Ishikawa (cell line): Measurements from ENCODE around the gene KDM2B.

ENCODE experiments used
- CEBPB ChIP-seq: IDR thresholded peaks from 2 replicates; pipeline ENCODE4 v1.6.1; 2012
- CREB1 ChIP-seq: IDR thresholded peaks from 2 replicates; pipeline ENCODE4 v1.6.1; 2012; ENCODE audit warnings: low read depth
- EGR1 ChIP-seq: IDR thresholded peaks from 2 replicates; pipeline ENCODE4 v1.6.1; 2012
- EP300 ChIP-seq: IDR thresholded peaks from 2 replicates; pipeline ENCODE4 v1.6.1; 2012; ENCODE audit warnings: borderline replicate concordance
- FOXM1 ChIP-seq: IDR thresholded peaks from 2 replicates; pipeline ENCODE4 v1.6.1; 2012; ENCODE audit warnings: low read depth, borderline replicate concordance
- NFIC ChIP-seq: IDR thresholded peaks from 2 replicates; pipeline ENCODE4 v1.6.1; 2012
- RAD21 ChIP-seq: IDR thresholded peaks from 2 replicates; pipeline ENCODE4 v1.6.1; 2012; ENCODE audit warnings: low read depth
- TAF1 ChIP-seq: IDR thresholded peaks from 2 replicates; pipeline ENCODE4 v1.6.1; 2012; ENCODE audit warnings: low read depth, mild to moderate bottlenecking
- TCF12 ChIP-seq: IDR thresholded peaks from 2 replicates; pipeline ENCODE4 v1.6.1; 2012; ENCODE audit warnings: low read depth
- TEAD4 ChIP-seq: IDR thresholded peaks from 2 replicates; pipeline ENCODE4 v1.6.1; 2012
- YY1 ChIP-seq: IDR thresholded peaks from 2 replicates; pipeline ENCODE4 v1.6.1; 2012; ENCODE audit warnings: low read depth
- ZBTB7A ChIP-seq: IDR thresholded peaks from 2 replicates; pipeline ENCODE4 v1.6.1; 2012; ENCODE audit warnings: low read depth
- TF ChIP-seq, protein P1 (sequence below): IDR thresholded peaks from 2 replicates; pipeline ENCODE4 v1.6.1; 2012
- TF ChIP-seq, protein P2 (sequence below): IDR thresholded peaks from 2 replicates; pipeline ENCODE4 v1.6.1; 2012
- TF ChIP-seq, protein P3 (sequence below): IDR thresholded peaks from 2 replicates; pipeline ENCODE4 v1.6.1; 2012; ENCODE audit warnings: low read depth, mild to moderate bottlenecking

Gene KDM2B

DNA sequence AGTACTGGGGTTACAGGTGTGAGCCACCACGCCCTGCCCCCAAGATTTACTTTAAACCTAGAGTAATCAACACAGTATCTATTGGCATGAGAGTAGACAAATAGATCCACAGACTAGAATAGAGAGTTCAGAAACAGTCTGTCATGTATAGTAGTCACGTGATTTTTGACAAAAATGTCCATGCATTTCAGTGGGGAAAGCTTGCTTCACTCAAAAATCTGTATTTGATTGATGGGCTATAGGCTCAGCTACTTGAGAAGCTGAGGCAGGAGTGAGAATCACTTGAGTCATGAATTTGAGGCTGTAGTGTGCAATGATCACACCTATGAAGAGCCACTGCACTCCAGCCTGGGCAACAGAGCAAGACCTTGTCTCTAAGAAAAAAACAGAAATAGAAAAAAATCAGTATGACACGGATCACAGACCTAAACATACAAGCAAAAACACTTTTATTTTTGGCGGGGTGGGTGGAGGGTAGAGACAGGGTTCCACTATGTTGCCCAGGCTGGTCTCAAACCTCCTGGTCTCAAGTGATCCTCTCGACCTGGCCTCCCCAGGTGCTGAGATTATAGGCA is 37.9 kb upstream of the KDM2B start:
- no peak for TF ChIP-seq TCF12
- TF ChIP-seq EP300 = no peak
- TF ChIP-seq, protein P1, sequence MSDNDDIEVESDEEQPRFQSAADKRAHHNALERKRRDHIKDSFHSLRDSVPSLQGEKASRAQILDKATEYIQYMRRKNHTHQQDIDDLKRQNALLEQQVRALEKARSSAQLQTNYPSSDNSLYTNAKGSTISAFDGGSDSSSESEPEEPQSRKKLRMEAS = no peak
- TF ChIP-seq RAD21 = no peak
- TF ChIP-seq FOXM1 = no peak
- TF ChIP-seq TAF1 = no peak
- no peak for TF ChIP-seq ZBTB7A
- no peak for TF ChIP-seq CREB1
- TF ChIP-seq YY1 = no peak
- TF ChIP-seq, protein P2, sequence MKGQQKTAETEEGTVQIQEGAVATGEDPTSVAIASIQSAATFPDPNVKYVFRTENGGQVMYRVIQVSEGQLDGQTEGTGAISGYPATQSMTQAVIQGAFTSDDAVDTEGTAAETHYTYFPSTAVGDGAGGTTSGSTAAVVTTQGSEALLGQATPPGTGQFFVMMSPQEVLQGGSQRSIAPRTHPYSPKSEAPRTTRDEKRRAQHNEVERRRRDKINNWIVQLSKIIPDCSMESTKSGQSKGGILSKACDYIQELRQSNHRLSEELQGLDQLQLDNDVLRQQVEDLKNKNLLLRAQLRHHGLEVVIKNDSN = no peak
- TF ChIP-seq CEBPB = no peak
- TF ChIP-seq TEAD4 = no peak
- no peak for TF ChIP-seq EGR1
- no peak for TF ChIP-seq NFIC
- TF ChIP-seq, protein P3, sequence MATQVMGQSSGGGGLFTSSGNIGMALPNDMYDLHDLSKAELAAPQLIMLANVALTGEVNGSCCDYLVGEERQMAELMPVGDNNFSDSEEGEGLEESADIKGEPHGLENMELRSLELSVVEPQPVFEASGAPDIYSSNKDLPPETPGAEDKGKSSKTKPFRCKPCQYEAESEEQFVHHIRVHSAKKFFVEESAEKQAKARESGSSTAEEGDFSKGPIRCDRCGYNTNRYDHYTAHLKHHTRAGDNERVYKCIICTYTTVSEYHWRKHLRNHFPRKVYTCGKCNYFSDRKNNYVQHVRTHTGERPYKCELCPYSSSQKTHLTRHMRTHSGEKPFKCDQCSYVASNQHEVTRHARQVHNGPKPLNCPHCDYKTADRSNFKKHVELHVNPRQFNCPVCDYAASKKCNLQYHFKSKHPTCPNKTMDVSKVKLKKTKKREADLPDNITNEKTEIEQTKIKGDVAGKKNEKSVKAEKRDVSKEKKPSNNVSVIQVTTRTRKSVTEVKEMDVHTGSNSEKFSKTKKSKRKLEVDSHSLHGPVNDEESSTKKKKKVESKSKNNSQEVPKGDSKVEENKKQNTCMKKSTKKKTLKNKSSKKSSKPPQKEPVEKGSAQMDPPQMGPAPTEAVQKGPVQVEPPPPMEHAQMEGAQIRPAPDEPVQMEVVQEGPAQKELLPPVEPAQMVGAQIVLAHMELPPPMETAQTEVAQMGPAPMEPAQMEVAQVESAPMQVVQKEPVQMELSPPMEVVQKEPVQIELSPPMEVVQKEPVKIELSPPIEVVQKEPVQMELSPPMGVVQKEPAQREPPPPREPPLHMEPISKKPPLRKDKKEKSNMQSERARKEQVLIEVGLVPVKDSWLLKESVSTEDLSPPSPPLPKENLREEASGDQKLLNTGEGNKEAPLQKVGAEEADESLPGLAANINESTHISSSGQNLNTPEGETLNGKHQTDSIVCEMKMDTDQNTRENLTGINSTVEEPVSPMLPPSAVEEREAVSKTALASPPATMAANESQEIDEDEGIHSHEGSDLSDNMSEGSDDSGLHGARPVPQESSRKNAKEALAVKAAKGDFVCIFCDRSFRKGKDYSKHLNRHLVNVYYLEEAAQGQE = no peak

DNA sequence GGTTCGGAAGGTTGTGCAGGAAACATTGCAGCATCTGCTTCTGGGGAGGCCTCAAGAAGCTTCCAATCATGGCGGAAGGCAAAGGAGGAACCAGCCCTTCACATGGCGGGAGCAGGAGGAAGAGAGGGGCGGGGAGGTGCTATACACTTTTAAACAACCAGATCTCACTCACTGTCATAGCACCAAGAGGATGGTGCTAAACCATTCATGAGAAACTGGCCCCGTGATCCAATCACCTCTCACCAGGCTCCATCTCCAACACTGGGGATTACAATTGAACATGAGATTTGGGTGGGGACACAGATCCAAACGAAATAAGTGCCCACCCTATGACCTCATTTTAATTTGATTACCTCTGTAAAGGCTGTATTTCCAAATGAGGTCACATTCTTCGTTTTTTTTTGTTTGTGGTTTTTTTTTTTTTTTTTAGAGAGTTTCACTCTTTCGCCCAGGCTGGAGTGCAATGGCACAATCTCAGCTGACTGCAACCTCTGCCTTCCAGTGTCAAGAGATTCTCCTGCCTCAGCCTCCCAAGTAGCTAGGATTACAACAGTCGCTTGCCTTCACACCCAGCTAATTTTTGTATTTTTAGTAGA is 34.1 kb upstream of the KDM2B start:
- TF ChIP-seq, protein P1 = no peak
- TF ChIP-seq EGR1 = no peak
- TF ChIP-seq, protein P2 = no peak
- TF ChIP-seq TEAD4 = no peak
- TF ChIP-seq NFIC = no peak
- TF ChIP-seq TCF12 = no peak
- no peak for TF ChIP-seq CREB1
- no peak for TF ChIP-seq RAD21
- no peak for TF ChIP-seq CEBPB
- TF ChIP-seq ZBTB7A = no peak
- no peak for TF ChIP-seq YY1
- no peak for TF ChIP-seq FOXM1
- TF ChIP-seq EP300 = no peak
- TF ChIP-seq TAF1 = no peak

DNA sequence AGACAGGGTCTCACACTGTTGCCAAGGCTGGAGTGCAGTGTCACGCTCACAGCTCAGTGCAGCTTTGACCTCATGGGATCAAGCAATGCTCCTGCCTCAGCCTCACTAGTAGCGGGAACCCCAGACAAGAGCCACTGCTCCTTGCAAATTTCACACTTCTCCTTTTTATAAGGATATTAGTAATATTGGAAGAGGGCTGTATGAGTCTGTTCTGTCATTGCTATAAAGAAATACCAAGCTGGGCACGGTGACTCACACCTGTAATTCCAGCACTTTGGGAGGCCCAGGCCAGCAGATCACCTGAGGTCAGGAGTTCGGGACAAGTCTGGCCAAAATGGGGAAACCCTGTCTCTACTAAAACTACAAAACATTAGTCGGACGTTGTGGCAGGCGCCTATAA is 32.6 kb upstream of the KDM2B start:
- TF ChIP-seq YY1 = no peak
- no peak for TF ChIP-seq TAF1

DNA sequence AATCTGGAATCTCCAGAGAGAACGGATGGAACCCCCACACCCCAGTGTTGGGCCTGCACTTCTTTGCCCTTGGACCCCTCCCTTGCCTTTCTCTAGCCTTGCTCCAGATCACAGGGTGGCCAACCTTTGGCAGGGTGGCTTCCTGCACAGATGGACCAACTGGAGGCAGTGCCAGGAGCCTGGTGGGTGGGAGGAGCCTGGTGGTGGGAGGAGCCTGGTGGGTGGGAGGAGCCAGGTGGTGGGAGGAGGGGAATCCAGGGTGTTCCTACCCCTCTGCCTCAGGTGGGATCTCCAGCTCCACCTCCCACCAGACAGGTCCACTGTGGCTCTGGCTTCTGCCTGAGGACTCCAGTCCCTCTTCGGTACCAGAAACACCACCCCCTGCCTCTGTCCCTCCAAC is 30.5 kb upstream of the KDM2B start:
- TF ChIP-seq EGR1 = no peak
- TF ChIP-seq, protein P3 = no peak
- TF ChIP-seq NFIC = no peak
- TF ChIP-seq TEAD4 = no peak
- no peak for TF ChIP-seq CEBPB
- TF ChIP-seq TCF12 = no peak
- TF ChIP-seq RAD21 = no peak
- TF ChIP-seq ZBTB7A = no peak
- no peak for TF ChIP-seq TAF1
- no peak for TF ChIP-seq CREB1

DNA sequence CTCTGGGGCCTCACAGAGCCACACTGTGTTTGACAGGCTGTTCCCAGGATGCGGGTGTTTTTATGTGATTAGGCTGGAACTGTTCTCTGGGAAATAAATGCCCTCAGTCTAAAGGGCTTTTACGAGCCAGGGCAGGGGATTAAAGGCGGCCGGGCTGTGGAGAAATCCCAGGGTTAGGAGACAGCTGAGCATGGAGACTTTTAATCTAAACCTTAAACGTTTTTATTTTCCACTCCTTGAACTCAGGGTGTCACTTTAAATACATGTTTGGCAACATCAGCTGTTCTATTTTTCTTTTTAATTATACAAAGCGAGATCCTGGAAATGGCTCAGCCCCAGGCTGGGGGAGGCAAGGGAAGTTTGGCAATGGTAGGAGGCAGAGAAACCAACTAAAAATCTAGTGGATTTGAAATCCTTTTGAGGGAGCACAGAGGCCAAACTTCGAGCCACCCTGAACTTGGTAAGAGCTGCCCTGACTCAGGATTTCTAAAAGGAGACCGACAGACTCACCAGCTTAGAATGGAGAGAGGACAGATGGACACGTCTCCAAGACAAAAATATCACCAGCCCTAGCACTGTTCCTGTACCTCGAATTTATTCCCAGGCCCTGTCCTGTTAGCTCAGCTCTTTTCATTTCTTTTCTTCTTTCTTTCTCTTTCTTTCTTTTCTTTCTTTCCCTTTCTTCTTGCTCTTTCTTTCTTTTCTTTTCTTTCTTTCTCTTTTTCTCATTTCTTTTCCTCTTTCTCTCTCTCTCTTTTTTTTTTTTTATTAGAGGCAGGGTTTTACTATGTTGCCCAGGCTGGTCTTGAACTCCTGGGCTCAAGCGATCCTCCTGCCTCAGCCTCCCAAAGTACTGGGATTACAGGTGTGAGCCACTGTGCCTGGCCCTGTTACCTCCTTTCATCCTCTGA is 29.7 kb upstream of the KDM2B start:
- no peak for TF ChIP-seq YY1
- no peak for TF ChIP-seq TAF1
- no peak for TF ChIP-seq ZBTB7A
- no peak for TF ChIP-seq FOXM1
- no peak for TF ChIP-seq EGR1
- TF ChIP-seq TCF12 = no peak
- TF ChIP-seq, protein P1 = no peak
